Measurements from ENCODE around the gene ARTN. TPM values are rescaled to one million over a fixed set of nuclear protein-coding genes. Genes with fewer than 3 reads are reported as not detected.

The ARTN gene
- total and polyA plus RNA-seq, 2 experiments from 2014 or later = 6.7 to 35.7 TPM

DNA sequence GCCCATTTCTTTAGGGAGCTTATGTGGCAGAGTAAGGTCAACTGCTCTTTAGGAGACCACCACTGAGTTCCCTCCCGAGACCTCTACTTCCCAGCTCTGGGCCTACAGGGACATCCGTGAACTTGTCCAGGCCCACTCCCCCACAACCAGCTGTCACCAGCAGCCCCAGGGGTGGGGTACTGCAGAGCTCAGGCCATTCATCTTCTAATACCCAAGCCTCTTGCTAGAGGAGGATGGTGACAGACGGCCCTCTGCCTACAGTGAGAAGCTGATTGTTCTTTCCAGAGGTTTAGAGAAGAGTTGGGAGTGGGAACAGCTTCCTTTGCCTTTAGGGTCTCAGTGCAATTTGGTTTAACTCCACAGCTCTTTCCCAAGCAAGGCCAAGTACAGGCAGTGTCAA is 33.2 kb upstream of the ARTN start (continued):
- TF ChIP-seq, protein P1, sequence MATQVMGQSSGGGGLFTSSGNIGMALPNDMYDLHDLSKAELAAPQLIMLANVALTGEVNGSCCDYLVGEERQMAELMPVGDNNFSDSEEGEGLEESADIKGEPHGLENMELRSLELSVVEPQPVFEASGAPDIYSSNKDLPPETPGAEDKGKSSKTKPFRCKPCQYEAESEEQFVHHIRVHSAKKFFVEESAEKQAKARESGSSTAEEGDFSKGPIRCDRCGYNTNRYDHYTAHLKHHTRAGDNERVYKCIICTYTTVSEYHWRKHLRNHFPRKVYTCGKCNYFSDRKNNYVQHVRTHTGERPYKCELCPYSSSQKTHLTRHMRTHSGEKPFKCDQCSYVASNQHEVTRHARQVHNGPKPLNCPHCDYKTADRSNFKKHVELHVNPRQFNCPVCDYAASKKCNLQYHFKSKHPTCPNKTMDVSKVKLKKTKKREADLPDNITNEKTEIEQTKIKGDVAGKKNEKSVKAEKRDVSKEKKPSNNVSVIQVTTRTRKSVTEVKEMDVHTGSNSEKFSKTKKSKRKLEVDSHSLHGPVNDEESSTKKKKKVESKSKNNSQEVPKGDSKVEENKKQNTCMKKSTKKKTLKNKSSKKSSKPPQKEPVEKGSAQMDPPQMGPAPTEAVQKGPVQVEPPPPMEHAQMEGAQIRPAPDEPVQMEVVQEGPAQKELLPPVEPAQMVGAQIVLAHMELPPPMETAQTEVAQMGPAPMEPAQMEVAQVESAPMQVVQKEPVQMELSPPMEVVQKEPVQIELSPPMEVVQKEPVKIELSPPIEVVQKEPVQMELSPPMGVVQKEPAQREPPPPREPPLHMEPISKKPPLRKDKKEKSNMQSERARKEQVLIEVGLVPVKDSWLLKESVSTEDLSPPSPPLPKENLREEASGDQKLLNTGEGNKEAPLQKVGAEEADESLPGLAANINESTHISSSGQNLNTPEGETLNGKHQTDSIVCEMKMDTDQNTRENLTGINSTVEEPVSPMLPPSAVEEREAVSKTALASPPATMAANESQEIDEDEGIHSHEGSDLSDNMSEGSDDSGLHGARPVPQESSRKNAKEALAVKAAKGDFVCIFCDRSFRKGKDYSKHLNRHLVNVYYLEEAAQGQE (IDR thresholded peaks at IDR 0.05; ENCODE audit: unreplicated experiment) = no peak
- TF ChIP-seq EZH2 (IDR thresholded peaks at IDR 0.05; ENCODE audit: low read depth, unreplicated experiment) (no peak), STAT1 (IDR thresholded peaks at IDR 0.05; ENCODE audit: unreplicated experiment) (no peak), POLR2AphosphoS5 (IDR thresholded peaks at IDR 0.05; ENCODE audit: low read depth) (no peak)

DNA sequence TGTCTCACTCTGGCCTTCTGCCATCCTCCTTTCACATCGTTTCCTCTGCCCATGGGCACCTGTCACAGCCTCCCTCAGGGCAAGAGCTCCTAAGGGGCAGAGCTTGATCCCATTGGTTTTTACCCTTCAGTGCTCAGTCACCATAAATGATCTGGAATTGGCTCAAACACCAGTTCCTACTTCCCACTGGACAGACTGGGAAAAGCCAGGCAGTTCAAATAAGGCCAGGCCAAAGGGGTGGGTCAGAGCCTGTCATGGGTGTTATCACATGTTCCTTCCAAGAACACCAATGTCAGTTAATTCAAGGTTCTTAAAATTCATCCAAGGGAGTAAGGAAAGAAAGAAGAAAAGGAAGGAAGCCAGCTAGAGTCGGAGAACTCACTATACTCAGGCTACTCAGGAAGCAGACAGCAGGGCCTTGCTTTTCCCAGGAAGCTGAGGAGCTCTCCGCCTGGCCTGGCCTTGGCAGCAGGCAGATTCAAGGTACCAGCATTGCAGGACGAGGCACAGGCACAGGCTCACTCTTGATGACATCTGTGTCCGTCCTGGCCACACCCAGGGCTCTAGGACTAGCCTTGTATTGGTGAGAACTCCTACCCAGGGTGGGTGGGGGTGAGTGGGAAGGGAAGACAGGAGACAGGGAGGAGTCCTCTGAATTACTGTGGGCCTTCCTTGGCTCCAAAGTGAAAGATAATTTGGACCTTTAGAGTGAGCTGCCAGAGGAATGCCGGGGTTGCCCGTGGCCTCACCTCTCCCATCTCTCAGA is 32.2 kb upstream of the ARTN start:
- no peak overlapping the region; the same call in 2 of the 3 replicates for H3K4me3 Mint-ChIP-seq
- DNase-seq (ENCODE audit: low spot score) (no peak), ATAC-seq (no peak)
- H3K27me3 Mint-ChIP-seq (ENCODE audit: insufficient read depth, low read depth, poor library complexity) = peaks cover 11% of the 10 kb centered on the region
- no peaks in the 10 kb centered on the region for H3F3A ChIP-seq (replicated peaks; ENCODE audit: low read depth)
- H3K4me1 Mint-ChIP-seq = no peaks in the 10 kb centered on the region; the same call in 2 of the 3 replicates
- H3K79me2 ChIP-seq (replicated peaks; ENCODE audit: insufficient read depth) = no peaks in the 10 kb centered on the region
- TF ChIP-seq ZNF114 (CRISPR knock-in tag; IDR thresholded peaks at IDR 0.05) = no peak
- TF ChIP-seq POLR2AphosphoS5 (IDR thresholded peaks at IDR 0.05; ENCODE audit: low read depth) = no peak
- TF ChIP-seq, protein P2, sequence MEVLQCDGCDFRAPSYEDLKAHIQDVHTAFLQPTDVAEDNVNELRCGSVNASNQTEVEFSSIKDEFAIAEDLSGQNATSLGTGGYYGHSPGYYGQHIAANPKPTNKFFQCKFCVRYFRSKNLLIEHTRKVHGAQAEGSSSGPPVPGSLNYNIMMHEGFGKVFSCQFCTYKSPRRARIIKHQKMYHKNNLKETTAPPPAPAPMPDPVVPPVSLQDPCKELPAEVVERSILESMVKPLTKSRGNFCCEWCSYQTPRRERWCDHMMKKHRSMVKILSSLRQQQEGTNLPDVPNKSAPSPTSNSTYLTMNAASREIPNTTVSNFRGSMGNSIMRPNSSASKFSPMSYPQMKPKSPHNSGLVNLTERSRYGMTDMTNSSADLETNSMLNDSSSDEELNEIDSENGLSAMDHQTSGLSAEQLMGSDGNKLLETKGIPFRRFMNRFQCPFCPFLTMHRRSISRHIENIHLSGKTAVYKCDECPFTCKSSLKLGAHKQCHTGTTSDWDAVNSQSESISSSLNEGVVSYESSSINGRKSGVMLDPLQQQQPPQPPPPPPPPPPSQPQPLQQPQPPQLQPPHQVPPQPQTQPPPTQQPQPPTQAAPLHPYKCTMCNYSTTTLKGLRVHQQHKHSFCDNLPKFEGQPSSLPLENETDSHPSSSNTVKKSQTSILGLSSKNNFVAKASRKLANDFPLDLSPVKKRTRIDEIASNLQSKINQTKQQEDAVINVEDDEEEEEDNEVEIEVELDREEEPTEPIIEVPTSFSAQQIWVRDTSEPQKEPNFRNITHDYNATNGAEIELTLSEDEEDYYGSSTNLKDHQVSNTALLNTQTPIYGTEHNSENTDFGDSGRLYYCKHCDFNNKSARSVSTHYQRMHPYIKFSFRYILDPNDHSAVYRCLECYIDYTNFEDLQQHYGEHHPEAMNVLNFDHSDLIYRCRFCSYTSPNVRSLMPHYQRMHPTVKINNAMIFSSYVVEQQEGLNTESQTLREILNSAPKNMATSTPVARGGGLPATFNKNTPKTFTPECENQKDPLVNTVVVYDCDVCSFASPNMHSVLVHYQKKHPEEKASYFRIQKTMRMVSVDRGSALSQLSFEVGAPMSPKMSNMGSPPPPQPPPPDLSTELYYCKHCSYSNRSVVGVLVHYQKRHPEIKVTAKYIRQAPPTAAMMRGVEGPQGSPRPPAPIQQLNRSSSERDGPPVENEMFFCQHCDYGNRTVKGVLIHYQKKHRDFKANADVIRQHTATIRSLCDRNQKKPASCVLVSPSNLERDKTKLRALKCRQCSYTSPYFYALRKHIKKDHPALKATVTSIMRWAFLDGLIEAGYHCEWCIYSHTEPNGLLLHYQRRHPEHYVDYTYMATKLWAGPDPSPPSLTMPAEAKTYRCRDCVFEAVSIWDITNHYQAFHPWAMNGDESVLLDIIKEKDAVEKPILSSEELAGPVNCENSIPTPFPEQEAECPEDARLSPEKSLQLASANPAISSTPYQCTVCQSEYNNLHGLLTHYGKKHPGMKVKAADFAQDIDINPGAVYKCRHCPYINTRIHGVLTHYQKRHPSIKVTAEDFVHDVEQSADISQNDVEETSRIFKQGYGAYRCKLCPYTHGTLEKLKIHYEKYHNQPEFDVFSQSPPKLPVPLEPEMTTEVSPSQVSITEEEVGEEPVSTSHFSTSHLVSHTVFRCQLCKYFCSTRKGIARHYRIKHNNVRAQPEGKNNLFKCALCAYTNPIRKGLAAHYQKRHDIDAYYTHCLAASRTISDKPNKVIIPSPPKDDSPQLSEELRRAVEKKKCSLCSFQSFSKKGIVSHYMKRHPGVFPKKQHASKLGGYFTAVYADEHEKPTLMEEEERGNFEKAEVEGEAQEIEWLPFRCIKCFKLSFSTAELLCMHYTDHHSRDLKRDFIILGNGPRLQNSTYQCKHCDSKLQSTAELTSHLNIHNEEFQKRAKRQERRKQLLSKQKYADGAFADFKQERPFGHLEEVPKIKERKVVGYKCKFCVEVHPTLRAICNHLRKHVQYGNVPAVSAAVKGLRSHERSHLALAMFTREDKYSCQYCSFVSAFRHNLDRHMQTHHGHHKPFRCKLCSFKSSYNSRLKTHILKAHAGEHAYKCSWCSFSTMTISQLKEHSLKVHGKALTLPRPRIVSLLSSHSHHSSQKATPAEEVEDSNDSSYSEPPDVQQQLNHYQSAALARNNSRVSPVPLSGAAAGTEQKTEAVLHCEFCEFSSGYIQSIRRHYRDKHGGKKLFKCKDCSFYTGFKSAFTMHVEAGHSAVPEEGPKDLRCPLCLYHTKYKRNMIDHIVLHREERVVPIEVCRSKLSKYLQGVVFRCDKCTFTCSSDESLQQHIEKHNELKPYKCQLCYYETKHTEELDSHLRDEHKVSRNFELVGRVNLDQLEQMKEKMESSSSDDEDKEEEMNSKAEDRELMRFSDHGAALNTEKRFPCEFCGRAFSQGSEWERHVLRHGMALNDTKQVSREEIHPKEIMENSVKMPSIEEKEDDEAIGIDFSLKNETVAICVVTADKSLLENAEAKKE (CRISPR knock-in tag; IDR thresholded peaks at IDR 0.05) = no peak
- TF ChIP-seq EZH2 (IDR thresholded peaks at IDR 0.05; ENCODE audit: low read depth, unreplicated experiment) = no peak
- no peak for TF ChIP-seq EZH2phosphoT487 (IDR thresholded peaks at IDR 0.05; ENCODE audit: unreplicated experiment)
- no peak for TF ChIP-seq JUNB (IDR thresholded peaks at IDR 0.05; ENCODE audit: unreplicated experiment)
- TF ChIP-seq, protein P3, sequence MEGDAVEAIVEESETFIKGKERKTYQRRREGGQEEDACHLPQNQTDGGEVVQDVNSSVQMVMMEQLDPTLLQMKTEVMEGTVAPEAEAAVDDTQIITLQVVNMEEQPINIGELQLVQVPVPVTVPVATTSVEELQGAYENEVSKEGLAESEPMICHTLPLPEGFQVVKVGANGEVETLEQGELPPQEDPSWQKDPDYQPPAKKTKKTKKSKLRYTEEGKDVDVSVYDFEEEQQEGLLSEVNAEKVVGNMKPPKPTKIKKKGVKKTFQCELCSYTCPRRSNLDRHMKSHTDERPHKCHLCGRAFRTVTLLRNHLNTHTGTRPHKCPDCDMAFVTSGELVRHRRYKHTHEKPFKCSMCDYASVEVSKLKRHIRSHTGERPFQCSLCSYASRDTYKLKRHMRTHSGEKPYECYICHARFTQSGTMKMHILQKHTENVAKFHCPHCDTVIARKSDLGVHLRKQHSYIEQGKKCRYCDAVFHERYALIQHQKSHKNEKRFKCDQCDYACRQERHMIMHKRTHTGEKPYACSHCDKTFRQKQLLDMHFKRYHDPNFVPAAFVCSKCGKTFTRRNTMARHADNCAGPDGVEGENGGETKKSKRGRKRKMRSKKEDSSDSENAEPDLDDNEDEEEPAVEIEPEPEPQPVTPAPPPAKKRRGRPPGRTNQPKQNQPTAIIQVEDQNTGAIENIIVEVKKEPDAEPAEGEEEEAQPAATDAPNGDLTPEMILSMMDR (conservative IDR thresholded peaks at IDR 0.05; ENCODE audit: low read depth in 2 of 2) = no peak
- no peak for TF ChIP-seq CREB1 (CRISPR knock-in tag; IDR thresholded peaks at IDR 0.05; ENCODE audit: low read depth)
- H3K36me3 Mint-ChIP-seq (ENCODE audit: low read depth) = peaks cover under 1% of the 10 kb centered on the region; the same call in 1 of the 3 replicates
- H3K4me1 ChIP-seq (ENCODE audit: insufficient read depth) = no peaks in the 10 kb centered on the region
- H3K27ac ChIP-seq (ENCODE audit: low read depth) = no peak overlapping the region
- no peaks in the 10 kb centered on the region for H3K27me3 ChIP-seq (ENCODE audit: insufficient read depth)
- H3K4me3 ChIP-seq = no peak overlapping the region
- H2AFZ ChIP-seq = no peak overlapping the region
- no peaks in the 10 kb centered on the region for H4K20me1 ChIP-seq (replicated peaks; ENCODE audit: insufficient read depth)
- no peaks in the 10 kb centered on the region for H3K9me2 ChIP-seq (ENCODE audit: insufficient read depth)
- H3K36me3 ChIP-seq (ENCODE audit: insufficient read depth) = no peaks in the 10 kb centered on the region
- H3K27ac Mint-ChIP-seq = no peak overlapping the region
- no peak overlapping the region for H3K4me2 ChIP-seq
- H3K9me3 Mint-ChIP-seq = peaks cover under 1% of the 10 kb centered on the region; the same call in 1 of the 3 replicates

Measured in GM23338 (cell line).